HG03571 (cell line): ENCODE results near the gene STS.

Experiments used
- ATAC-seq: cut with Tn5 transposase; IDR thresholded peaks from one replicate; pipeline ENCODE4 v1.9.1; 2021; ENCODE audit not compliant: unreplicated experiment

Gene STS

DNA sequence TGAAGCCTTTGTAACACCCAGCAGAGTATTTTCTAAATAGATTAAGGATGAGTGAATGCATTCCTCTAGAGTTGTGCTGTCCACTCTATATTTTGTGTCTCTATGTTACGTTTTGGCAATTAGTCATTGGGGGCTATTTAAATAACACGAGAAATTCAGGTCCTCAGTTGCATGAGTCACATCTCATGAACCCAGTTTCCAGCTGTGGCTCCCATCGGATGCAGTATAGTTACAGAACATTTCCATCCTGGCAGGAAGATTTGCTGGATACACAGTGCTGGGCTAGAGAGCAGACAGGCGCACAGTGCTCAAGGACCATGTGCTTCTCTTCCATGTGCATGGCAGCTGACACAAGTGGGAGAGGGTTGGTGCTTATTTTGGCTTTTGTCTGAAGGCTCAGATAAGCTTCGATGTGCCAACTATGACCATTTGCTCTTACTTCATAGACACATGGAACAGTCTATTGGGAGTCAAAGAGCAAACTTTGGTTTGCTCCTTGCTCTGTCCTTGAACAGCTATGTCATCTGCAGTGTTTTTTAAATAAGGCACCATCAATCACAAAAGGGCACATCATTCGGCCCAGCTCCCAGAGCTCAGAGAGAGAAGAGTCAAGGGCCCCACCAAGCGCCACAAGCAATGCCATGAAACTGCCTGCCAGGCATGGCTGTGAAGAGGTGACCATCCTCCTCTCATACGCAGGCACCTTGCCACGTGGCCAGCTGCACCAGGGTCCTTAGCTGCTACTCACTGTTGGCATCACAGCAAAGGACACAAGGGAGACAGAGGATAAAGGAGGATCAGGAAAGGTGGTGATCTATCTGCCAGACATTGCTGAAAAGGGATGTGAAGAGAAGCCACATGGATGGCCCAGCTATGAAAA lies 8.1 kb upstream of the STS start:
- no peak for ATAC-seq

DNA sequence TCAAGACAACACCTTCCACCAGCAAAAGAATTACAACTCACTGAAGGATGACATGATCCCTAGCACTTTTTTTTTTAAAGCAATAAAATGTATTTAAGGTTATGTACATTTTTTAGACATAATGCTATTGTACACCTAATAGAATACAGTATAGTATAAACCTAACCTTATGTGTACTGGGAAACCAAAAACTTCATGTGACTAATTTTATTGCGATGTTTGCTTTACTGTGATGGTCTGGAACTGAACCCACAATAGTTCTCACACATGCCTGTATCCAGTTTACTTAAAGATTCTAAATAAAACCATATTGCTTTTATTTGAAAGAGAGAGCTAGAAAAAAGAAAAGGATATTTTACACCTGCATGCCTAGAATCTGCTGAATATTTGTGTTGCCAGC lies 4.4 kb upstream of the STS start:
- ATAC-seq = no peak

DNA sequence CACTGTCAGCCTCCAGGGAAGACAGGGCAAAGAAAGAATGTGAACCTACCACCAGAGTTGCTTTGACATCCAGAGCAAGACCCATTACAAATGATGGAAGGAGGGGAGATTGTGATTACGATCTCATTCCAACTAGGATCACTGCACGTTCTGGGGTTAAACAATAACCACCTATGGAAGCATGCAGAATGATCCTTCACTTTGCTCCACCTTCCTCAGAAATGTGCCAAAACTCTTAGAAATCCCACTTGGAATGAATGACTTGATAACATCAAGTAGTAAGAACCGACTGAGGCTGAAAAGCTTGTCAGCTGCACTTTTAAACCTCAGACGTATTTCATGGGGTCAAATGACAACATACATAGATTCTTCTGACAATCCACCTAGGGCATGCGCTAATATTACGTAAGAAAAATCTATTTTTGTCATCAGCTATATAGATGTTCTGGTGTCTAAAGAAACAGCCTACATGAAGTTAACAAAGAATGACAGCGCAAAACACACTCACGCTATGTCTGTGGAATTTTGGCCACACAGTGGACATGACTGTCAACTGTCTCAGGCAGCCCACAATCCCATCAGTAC lies 3.5 kb upstream of the STS start:
- ATAC-seq = no peak

DNA sequence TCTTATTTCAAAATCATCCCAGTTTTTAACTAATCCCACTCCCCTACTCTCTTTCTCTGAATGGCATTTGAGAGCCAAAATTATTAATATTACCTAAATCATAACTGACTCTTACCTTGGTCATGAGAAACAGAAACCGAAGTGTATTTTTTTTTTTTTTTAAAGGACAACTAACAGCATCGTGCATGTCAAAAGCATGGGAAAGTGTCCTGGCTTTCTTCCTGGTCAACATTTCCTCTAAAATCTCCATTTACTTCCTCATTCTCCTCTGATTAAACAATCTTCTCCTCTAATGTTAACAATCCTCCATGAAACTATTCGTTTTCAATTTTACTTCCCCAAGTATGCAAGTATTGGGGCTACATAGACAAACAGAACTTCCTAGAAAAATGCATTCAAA lies 2.1 kb upstream of the STS start:
- ATAC-seq = no peak

GRCh38 chrX:7146020-7146702 lies 1.4 kb upstream of the STS start:
- no peak for ATAC-seq

DNA sequence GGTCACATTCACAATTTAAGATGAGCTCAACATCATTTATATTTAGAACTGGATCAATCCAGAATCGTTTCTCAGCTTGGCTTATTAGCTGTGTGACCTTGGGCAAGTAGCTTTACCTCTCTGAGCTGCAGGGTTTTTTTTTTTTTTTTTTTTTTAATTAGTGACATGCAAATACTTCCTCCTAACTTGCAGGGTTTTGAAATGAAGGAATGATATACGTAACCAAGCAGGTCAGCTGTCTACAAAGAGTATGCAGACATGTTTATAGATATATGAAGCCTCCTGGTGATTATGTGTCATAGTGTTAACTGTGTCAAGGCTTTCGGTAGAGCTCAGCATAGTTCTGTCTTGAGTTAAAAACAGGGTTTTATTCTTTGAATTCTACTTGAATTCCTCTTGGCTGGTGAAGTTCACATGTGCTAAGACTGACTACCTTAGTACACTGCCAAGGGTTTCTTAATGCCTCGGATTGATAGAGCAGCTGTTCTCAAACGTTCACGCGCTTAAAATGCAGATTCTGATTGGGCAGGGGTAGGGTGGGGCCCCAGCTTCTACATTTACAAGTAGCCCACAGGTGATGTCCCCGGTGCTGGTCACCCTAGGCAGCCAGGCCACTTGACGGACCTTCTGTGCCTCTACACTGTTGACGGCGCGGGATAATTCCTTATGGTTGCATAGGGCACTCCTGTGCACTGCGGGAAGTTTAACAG lies 654 bp upstream of the STS start:
- ATAC-seq = peak; percentile 11

- peak; percentile 81 for ATAC-seq
Observed at GRCh38 chrX:7147978-7148854, 704 bp downstream of the STS start, which contains the start of gene PUDP. PUDP (minus strand) TSS chrX:7148153; CDS start chrX:7148113, 40 bp downstream.

GRCh38 chrX:7149411-7149810 lies 1.9 kb downstream of the STS start:
- no peak for ATAC-seq

DNA sequence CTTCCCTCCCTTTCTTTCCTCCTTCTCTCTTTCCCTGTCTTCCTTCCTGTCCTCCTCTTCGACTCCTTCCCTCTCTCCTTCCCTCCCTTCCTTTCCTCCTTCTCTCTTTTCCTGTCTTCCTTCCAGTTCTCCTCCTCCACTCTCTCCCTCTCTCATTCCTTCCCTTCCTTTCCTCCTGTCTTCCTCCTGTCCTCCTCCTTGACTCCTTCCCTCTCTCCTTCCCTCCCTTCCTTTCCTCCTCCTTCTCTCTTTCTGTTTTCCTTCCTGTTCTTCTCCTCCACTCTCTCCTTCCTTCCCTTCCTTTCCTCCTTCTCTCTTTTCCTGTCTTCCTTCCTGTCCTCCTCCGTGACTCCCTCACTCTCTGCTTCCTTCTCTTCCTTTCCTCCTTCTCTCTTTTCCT lies 5.7 kb downstream of the STS start:
- ATAC-seq = no peak

DNA sequence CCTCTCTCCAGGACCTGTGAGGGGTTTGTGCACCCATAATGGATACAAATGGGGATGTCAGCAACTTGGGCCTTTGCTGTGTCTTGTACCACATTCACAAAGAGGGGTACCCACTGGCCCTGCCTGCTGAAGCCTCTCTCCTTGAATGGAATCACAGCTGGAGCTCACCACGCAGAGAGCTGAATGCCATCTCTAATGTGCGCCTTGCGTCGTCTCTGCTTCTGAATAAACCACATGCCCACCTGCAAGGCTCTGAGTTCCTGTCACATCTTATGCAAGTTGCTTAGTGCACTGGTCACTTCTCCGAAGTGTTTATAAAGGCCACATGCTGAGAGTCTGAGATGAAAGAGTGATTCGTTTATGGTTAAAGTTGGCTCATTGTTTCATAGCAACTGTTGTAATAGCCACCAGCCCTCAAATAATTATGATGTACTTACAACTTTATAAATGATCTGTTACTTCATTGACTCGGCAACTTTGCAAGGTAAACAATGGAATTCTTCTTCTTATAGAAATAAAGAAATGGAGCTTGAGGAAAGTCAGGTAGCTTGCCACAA lies 6.6 kb downstream of the STS start:
- ATAC-seq = no peak

DNA sequence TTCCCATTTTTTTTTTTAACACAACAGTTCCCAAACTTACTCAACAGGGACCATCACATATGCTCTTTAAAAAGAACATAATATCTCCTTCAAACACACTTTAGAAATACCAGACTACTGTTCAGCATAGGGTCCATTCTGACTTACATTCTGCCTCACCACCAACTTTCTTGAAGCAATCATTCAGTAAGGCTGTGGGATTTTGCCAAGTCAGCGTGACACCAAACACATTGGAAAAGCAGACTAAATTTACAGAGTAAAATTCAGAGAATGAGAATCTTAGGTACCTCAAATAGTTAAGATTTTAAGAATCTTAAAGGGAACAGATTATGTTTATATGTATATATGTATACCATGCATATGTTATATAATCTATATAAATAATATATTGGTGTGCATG lies 7.7 kb downstream of the STS start:
- no peak for ATAC-seq

- no peak for ATAC-seq
Observed at GRCh38 chrX:7156879-7157278, 9.4 kb downstream of the STS start.

GRCh38 chrX:7158468-7158990 lies 11.0 kb downstream of the STS start:
- no peak for ATAC-seq

- no peak for ATAC-seq
Observed at GRCh38 chrX:7159149-7159861, 11.8 kb downstream of the STS start.

DNA sequence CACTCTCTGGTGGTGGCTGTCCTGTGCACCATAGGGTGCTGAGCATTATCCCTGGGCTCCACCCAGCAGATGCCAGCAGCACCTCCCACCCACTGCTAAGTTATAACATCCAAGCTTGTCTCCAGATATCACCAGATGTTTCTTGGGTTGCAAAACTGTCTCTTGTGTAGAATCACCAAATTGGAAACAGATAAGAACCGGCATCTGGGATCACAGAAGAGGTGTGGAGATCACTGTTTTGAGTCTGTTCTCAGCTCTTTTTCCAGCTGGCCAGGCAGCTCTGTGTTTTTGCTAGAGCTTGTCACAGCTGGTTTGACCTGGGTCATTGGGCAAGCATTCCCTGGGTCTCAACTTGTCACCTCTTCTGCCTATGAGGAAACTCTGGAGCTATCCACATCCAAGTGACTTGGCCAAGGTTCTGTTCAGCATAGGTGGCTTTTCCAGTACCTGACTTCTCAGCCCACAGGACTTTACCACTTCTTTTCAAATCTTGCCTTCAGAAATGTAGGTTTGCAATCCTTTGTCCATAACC lies 15.7 kb downstream of the STS start:
- ATAC-seq = no peak

DNA sequence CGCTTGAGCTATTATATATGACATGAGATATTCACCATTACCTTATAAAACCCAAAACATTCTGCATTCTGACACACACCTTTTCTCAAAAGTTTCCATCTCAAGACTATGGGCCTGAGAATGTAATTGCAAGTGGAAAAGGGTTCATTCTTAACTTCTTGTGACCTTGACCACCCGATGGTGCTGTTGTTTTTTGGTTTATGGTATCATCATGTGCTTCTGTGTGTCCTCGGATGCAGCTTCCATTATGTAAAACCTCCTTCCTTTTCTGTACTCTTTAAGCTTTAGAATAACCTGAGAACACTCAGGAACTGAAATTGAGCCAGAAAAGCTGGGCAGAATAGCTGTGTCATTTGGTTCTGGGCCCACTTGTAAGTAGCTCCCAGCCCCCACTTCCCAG lies 16.7 kb downstream of the STS start:
- no peak for ATAC-seq

DNA sequence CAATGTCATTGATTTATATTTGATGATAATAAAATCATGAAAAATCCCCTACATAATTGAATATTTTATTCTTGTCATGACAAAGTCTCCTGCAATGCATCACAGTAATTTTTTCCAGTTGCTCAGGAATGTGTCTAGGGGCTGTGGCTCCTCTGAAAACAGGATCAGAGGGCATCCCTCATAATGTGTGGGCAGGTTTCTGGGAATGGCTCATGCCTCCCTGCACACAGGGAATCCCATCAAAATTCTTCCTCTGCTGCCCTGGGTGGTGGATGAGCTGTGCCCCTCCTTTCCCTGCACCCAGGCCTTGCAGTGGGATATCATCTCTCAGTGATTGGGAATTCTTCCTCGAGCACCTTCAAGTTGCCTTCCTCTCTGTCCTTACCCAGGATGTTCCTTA lies 20.9 kb downstream of the STS start:
- no peak for ATAC-seq

DNA sequence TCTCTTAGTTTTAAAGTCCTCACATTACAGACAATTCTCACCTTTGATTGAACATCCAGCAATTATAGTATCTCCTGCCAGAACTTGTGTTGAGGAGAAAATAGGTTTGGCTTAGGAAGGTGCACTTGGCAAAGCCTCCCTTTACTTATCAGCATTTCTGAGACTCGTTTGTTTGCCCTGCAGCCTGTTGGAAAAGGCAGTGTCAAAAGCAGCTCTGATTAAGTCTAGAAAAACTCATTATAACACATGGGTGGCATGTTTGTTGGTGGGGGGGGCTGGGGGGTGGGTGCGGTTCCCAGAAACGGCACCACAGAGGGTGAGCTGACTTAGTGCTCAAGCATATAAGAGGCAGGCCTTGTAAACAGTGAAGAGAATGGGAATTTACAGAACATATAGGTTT lies 22.1 kb downstream of the STS start:
- ATAC-seq = no peak

DNA sequence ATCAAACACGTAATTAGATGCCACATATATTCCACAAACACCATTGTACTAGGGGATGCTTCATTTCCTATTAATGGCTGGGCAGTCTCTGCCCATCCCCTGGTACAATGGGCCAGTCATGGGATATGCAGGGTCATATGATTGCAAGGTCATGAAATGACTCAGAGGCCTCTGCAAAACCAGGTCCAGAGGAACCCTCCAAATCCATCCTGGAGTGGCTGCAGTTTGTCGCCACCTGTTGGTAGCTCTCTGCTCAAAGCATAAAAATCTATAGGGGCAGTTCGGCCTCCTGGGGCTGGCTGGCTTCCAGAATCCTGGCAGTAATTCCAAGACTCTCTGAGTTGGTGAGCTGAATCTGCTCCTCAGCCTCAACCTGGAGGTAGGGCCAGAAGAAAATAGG lies 23.4 kb downstream of the STS start:
- no peak for ATAC-seq
